Left ventricle myocardium superior (tissue), 1 donor: ENCODE measurements around the gene KDM1A. TPM values are rescaled to one million over a fixed set of nuclear protein-coding genes. Genes with fewer than 3 reads are reported as not detected.
A peak's percentile ranks its signal among the peaks of the same experiment; 100 is the strongest.

ENCODE experiments used
- ATAC-seq: fragments of 200-7000 bp; cut with Tn5 transposase; one replicate; pipeline ENCODE4 v1.9.1; 2020; ENCODE audit warnings: mild to moderate bottlenecking, moderate library complexity
- DNase-seq: peaks from one replicate; pipeline ENCODE4 v3.0.0-alpha.2; 2020
- intact Hi-C: fragments of 100-400 bp; cut with micrococcal nuclease; formaldehyde crosslinking; loops from one replicate; pipeline ENCODE4 v1.11.0; 2022
- total RNA-seq: library from RNA; stranded (reverse); fragmentation: NEBNext Ultra II Directional; extraction: Animal tissue kit (Norgen Biotek cat#: 25700); gene quantifications from one replicate; pipeline ENCODE4 v1.2.1, GENCODE V29; 2021
- donor health status: DM: no; HTN: yes; CAD: no; lungs with severe emphysema.

Gene KDM1A
- total RNA-seq, 1 donor from 2014 or later = 35.0 TPM

DNA sequence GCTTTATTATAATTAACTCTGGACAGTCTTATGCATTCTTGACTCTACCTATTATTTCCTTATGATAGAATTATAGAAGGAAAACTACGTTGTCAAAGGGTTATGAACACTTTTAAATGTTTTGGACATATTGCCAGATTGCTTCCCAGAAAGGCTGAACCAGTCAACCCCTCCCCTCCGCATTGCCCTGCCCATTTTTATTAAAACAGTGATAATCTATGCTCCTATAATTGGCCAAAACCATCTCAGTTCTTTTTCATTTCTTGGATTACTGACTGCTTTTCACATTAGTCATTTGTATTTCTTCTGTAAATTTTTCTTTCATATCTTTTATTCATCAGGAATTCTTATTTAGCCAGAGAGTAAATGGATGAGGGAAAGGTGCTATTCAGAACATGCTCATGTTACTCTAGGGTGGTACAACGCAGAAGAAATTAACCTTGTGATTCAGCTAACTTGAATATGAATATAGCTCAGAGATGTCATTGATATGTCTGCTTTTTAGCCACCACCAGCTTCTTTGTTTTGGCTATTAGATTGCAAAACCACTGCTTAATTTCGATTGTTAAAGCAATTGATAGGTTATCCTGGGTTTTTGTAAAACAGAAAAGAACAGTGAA lies 32.1 kb downstream of the KDM1A start:
- ATAC-seq (no peak), DNase-seq (no peak)
- intact Hi-C loops = no loop called here

DNA sequence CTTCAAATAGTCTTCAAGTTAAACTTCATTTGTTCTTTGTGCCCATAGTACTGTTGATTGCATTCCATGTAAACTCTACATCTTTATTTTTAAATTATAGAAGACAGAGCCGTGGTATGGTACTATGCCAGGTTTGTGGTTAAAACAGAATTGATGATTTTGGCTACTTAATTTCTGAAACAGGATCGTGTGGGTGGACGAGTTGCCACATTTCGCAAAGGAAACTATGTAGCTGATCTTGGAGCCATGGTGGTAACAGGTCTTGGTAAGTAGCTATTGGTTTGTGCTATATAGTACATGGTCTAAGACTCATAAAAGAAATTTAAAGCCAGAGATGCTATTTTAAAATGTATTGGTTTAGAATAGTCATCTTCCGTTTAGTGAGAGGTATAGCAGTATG lies 38.0 kb downstream of the KDM1A start:
- ATAC-seq (no peak), DNase-seq (no peak)
- intact Hi-C loops = no loop called here

DNA sequence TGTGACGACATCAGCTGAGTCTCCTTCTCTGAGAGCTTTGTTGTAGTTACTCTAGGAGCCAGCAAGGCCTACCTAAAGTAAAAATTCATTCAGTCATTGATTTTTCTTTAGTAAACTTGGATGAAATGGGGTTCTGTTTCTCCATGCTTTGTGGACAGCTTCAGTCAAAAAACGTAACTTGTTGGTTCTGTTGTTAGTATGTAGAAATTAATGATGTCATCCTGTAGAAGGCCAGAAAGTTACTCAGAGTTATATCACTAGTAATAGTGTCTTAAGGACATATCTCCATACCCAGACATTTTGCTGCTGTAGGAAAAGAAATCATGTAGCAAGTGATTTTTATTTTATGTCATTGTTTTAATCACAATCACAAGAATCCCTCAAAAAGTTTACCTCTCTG lies 43.0 kb downstream of the KDM1A start:
- DNase-seq (no peak), ATAC-seq (no peak)
- intact Hi-C loops = no loop called here

DNA sequence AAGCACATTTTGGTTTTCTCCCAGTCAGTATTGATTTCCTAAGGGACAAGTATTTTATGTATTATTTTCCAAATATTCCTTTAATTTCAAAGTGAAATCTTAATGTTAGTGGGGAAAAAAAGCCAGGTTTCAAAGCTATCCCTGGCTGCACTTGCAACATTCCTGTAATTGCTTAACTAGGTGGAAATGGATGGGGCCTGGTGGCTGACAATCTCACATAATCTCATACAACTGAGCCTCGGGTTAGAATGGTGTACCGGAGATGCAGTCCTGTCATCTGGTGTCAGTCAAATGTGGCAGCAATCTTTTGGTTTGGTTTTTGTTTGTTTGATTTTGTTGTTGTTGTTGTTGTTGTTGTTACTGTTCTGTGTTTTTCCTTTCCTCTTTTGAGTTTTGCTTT lies 46.1 kb downstream of the KDM1A start:
- intact Hi-C loops = no loop called here
- DNase-seq (no peak), ATAC-seq (no peak)

DNA sequence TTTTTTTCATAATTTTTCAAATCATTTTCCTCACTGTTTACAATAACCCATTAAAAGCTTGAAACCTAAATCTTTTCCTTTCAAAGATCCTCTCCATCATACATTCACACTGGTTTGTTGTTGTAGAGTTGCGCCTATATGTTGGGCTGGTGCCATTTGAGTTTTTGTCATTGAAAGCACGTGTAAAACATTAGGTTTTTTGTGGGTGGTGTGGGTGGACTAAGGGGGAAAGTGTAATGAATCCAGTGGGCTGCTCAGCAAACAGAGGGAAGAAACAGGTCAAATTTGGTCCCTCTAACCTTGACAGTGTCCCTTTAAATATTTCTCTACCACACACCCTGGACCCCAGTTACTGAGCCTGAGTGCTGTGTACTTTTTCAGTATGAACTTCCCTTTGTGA lies 46.8 kb downstream of the KDM1A start:
- DNase-seq = no peak
- no peak for ATAC-seq
- intact Hi-C loops = no loop called here

DNA sequence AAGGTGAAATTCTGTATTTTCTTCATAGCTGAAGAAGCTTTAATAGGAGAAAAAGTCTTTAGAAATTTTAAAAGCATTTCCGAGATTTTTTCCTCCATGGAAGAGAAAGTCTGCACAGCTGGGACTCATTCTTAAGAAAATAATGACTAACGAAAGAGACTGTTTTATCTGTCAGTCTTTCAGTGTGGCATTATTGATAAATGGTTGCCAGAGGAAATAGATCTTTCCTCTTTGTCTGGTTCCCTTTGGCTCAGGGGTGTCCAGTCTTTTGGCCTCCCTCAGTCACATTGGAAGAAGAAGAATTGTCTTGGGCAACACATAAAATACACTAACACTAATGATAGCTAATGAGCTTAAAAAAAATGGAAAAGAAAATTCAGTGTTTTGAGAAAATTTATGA lies 49.9 kb downstream of the KDM1A start:
- no peak for ATAC-seq
- intact Hi-C loops = no loop called here
- DNase-seq = no peak

DNA sequence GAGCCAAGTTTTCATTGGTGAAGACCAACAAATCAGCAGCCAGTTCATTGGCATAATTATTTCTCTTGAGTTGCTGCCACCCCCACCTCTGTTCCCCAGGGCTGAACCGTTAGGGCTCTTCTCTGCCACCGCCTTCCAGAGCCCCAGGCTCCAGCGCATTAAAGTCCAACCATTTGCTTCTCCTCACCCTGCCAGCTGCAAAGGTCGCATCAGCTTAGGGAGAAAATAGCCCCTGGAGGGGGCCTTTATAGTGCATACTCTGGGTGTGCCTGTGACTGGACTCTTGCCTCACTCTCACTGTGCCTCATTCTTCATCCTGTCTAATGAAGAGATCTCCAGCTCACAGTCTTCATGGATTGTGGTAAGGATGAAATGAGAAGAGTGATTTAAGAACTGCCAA lies 50.4 kb downstream of the KDM1A start:
- intact Hi-C loops = no loop called here
- DNase-seq = no peak
- ATAC-seq = no peak

DNA sequence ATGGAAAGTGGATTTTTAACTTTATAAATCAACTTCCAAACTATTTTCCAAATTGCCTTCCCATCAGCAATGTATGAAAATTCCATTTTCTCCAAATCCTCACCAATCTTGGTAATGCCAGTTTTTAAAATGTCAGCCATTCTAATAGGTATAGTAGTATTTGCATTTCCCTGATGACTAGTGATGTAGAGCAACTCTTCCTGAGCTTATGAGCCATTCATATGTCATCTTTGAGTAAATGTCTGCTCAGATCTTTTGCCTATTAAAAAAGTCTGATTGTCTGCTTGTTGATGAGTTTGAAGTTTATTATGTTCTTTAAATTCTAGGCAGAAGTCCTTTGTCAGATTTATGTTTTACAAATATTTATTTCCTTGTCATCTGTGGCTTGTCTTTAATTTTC lies 54.7 kb downstream of the KDM1A start:
- ATAC-seq (no peak), DNase-seq (no peak)
- intact Hi-C loops = no loop called here

DNA sequence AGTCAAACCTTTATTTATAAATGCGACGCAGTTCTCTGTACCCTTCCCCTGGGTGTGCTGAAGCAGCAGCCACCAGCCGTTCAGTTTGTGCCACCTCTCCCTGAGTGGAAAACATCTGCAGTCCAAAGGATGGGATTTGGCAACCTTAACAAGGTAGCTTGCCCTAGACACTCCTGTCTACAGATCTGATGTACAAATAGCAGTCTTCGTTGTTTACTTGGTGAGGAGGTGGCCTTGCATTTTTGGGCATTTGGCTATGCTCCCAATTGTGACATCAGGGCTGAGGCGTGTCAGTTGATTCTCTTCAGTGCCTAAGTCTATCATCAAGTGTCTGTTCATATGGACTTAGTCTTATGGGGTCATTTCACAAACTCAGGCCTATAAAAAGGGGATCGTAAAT lies 59.8 kb downstream of the KDM1A start:
- ATAC-seq (no peak), DNase-seq (no peak)
- intact Hi-C loops = no loop called here

DNA sequence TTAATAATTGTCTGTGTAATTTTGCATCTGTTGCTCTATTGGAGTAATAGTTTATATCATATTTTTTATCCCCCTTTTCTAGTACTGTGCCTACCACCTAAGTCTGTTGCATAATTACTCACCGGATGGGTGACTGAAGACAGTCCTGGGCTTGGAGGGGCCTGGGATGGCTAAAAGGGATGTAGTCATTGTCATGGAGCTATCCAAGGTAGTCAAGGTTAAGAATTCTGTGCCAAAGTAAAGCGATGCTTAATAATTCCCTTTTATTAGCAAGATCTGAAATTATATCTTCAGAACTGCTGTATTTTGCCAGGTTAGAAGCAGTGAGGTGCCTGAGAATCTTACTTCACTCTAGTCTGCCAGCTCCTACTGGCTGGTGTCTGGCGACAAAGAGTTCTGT lies 61.6 kb downstream of the KDM1A start:
- ATAC-seq (no peak), DNase-seq (no peak)
- intact Hi-C loops = no loop called here

DNA sequence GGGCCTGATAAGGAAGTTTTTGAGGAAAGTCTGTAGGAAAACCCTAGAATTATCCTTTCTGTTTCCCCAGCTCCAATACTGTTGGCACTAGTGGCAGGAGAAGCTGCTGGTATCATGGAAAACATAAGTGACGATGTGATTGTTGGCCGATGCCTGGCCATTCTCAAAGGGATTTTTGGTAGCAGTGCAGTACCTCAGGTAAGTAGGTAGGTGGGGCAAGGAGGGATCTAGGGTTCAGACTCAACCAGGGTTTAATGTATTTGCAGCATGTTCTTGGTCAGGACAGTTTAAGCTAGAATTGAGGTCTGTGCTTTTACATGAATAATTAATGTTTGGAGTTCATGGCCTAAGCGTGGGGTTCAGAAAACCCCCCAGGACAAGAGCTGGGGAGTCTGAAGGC lies 62.1 kb downstream of the KDM1A start:
- intact Hi-C loops = no loop called here
- DNase-seq = no peak
- ATAC-seq = no peak

DNA sequence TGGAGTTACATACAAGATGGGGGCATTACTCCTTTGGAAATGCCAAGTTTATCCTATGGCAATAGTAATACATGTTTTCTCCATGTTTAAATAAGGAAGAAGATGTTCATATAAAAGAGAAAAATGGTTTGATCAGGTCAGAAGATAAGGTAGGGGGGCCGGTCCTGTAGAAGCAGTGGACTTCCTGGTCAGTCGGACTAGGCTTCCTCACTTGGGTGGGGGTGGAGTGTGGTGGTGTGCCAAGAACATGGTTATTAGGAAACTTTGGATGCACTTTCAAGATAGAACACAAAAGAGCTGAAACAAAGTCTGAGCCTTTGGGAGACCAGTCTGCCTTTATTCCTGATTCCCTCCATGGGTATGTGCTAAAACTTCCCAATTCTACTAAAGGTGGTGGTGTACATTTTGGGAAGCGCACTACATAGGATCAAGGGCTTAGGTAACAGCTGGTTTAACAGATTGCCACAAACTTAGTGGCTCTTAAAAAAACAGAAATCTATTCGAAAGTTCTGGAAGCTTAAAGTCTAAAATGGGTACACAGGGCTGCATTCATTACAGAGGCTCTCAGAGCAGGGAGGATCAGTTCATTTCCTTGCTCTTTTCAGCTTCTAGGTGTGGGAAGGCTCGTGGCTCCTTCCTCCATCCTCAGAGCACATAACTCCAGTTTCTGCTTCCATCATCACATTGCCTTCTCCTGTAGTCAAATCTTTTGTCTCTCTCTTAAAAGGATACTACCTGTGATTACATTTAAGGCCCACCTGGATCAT lies 64.6 kb downstream of the KDM1A start:
- ATAC-seq (peak; percentile 80), DNase-seq (peak; percentile 51)
- intact Hi-C loops = no loop called here

DNA sequence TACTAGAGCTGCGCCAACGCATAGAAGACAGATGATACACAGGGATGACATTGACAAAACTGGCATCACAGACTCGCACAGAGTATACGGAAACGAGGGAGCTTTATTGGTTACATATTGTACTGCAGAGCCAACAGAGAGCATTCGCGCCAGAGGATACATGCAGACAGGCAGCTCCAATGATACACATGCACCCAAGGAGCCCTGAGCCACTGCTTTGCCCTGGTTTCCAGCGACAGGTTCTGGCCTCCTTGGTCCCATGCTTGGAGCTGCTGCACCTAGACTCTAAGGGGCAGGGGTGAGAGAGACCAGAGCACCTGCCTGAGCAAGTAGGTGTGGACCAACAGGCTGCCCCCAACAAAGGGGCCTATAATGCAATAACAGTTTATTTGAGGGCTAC lies 65.6 kb downstream of the KDM1A start:
- DNase-seq (no peak), ATAC-seq (no peak)
- intact Hi-C loops = no loop called here

DNA sequence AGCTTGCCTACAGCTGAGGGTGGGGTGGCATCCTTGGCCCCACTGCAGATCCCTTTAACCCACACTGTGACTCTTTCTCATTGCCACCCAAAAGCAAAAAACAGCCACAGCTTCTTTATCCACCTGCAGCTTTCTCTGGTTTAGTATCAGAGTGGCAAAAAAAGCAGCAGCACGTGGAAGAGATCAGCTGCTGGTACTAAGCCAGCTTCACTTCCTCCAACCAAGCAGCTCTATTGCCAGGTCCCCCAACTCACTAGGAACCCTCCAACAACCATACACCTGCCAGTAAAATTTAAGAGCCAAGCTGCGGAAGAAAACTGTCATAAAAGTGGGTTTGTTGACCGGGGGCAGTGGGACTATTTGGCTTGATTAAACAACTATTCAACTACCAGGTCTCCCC lies 66.4 kb downstream of the KDM1A start:
- ATAC-seq (no peak), DNase-seq (no peak)
- intact Hi-C loops = no loop called here

DNA sequence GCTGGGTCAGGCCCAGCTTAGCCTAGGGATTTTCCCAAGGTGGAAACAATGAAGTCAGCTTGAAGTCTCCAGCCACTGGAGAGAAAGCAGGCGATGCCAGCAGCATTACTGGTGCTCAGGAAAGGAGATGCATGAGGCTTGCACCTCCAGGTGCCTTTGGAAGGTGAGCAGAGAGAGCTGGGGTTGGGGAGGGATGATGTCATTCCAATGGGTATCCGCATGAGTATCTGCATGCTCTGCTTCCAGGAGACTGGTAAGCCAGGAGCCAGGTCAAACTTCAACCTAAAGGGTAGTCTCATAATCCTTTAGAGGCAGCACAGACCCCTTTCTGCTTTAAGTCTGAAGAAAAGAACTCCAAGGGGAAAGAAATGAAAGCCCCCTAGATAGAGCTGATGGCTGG lies 68.8 kb downstream of the KDM1A start:
- no peak for DNase-seq
- ATAC-seq = no peak
- intact Hi-C loops = no loop called here

DNA sequence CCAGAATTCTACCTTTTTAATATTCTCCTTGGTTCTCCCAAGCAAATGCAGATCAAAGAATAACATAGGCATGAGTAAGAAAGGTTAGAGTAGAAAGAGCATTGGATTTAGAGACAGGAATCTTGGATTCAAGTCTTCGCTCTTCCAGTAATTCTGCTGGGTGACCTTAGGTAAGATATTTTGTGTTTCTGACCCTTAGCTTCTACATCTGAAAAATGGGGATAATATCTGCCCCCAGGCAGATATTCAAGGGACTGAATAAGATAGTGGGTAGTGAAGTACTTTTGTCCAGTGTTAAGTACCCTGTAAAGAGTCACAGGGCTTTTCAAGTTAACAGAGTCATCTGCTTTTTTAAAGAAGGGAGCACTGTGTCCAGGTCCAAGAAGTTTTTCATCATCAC lies 70.8 kb downstream of the KDM1A start:
- no peak for DNase-seq

DNA sequence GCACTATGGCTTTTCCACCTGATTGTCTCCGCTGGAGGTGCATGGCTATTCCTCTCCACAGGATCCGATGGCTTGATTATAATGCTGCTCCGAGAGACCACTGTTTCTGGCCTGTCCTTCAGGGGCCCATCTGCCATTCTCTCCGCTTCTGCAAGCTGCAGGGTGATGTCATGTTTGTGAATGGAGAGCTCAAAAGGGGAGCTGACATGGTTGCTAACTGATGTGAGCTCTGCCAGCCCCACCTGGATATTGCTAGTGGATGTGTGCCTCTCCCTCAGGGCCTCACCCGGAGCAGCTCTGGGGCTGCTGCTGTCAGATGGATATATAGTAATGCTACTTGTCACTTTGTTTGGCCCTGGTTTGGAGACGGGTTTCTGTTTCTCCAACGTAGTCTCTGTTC lies 72.3 kb downstream of the KDM1A start:
- intact Hi-C loops = no loop called here
- DNase-seq = no peak
- ATAC-seq = no peak

More for the DNA sequence above, 70.8 kb downstream of the KDM1A start:
- intact Hi-C loops = no loop called here
- no peak for ATAC-seq

DNA sequence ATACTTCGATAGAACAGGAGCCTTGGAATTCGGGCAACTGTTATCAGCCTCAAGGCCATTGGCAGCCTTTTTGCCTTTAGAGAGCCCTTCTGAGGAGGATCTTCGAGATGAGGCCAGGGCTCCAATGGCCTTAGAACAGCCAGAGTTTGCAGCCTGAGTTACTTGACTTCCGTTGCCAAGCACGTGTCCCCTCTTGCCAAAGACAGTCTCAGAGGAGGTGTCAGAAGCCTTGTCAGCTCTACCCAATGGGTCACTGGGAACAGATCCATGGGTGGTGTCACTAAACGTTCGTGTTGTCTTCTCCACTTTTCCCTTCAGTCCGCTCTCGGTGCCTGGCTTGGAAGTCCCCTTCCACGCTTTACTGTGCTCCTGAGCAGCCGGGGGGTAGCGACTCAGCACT lies 73.2 kb downstream of the KDM1A start:
- intact Hi-C loops = no loop called here
- no peak for DNase-seq
- no peak for ATAC-seq

DNA sequence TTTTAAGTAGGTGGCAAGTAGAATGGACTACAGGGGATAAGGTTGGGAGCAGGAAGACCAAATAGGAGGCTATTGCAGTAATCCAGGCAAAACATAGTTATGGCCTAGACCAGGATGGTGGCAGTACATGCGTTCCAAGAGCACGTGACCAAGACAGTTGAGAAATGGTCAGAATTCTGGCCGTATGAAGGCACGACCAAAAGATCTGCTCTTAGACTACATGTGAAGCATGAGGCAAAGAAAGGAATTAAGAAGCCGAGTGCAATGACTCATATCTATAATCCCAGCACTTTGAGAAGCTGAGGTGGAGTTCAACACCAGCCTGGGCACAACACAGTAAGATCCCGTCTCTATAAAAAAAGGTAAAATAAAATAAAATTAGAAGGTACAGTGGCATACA lies 78.0 kb downstream of the KDM1A start:
- DNase-seq (no peak), ATAC-seq (no peak)
- intact Hi-C loops = no loop called here

DNA sequence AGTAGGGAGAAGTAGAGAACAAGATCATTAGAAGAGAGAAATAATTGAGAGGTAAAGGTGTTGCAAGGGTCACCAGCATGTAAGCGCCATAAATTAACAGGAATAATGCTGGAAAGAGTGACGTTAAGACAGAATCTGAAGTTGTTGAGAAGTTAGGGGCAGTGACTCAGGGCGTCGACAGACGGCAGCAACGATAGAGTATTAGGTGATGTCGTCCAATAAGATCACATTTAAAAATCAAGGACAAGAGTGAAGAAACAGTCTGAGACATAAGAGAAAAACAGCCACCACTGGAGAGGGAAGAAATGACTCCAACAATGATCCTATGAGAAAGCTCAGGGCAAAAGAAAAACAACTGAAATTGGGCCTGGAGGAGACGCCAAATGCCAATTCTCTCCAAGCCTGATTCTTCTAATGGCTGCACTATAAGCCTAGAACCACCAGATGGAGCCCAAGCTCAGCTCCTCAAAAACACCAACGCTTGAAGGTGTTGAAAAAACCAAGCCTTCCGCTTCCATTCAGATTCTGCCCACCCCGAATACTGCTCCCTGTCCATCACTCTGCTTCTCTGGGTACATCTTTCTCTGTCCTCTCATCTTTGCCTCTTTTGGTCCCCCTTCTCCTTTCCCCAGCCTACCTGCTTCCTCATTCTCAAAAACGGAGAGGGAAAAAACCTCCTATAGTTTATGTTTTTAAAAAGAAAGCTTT lies 79.3 kb downstream of the KDM1A start:
- intact Hi-C loops = loop anchor here (2.0 kb wide), 1 partner anchor 86 kb away; no protein-coding TSS in a partner anchor
- peak; percentile 69 for ATAC-seq
- DNase-seq = no peak

DNA sequence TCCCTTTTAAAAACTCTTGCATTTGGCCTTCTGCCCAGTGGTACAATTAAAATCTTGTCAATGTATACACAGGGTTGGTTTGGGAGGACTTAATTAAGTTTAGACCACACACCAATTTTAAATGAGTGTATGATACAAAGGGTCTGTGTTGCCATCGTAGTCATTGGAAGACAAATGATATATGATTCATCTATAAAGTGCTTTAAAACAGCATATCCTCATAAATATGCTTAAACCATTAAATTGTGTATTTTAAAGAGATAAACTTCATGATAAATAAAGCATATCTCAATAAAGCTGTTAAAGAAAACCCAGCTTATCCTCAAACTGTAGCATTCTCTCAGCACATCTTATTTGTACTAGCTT lies 79.9 kb downstream of the KDM1A start:
- intact Hi-C loops = loop anchor here (2.0 kb wide), 1 partner anchor 86 kb away; no protein-coding TSS in a partner anchor
- DNase-seq (no peak), ATAC-seq (no peak)
